Right ventricle myocardium superior (tissue), 1 donor: ENCODE results near the gene PFAS. TPM values are rescaled to one million over a fixed set of nuclear protein-coding genes. Genes with fewer than 3 reads are reported as not detected.

ENCODE experiments used
- ATAC-seq: fragments of 200-7000 bp; cut with Tn5 transposase; one replicate; pipeline ENCODE4 v1.9.1; 2020; ENCODE audit warnings: mild to moderate bottlenecking; ENCODE audit not compliant: poor library complexity
- DNase-seq: peaks from one replicate; pipeline ENCODE4 v3.0.0-alpha.2; 2020
- intact Hi-C: fragments of 100-400 bp; cut with DNase I; formaldehyde crosslinking; loops from one replicate; pipeline ENCODE4 v1.11.2; 2022
- total RNA-seq: library from RNA; stranded (reverse); fragmentation: NEBNext Ultra II Directional; extraction: Animal tissue kit (Norgen Biotek cat#: 25700); gene quantifications from one replicate; pipeline ENCODE4 v1.2.1, GENCODE V29; 2021
- donor health status: DM: no; HTN: yes; CAD: no; lungs with severe emphysema.

Gene PFAS
- total RNA-seq, 1 donor from 2014 or later, result 10.0 TPM

DNA sequence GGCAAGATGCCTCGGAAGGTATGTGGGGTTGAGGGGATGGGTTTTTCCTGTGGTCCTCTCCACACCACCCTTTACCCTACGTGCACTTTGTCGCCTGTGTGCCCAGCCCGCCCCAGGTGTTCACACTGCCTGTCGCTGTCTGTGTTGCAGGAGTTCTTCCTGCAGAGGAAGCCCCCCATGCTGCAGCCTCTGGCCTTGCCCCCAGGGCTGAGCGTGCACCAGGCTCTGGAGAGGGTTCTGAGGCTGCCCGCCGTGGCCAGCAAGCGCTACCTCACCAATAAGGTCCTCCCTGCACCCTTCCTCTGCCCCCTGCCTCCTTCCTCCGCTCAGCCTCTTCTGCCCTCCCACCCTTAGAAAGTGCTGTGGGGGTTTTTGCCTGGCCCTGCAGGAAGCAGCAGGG lies 15.2 kb downstream of the PFAS start:
- intact Hi-C loops, result no loop called here
- ATAC-seq, result no peak
- DNase-seq, result no peak

GRCh38 chr17:8264836-8265542 lies 15.9 kb downstream of the PFAS start:
- intact Hi-C loops, result no loop called here
- no peak for ATAC-seq

DNA sequence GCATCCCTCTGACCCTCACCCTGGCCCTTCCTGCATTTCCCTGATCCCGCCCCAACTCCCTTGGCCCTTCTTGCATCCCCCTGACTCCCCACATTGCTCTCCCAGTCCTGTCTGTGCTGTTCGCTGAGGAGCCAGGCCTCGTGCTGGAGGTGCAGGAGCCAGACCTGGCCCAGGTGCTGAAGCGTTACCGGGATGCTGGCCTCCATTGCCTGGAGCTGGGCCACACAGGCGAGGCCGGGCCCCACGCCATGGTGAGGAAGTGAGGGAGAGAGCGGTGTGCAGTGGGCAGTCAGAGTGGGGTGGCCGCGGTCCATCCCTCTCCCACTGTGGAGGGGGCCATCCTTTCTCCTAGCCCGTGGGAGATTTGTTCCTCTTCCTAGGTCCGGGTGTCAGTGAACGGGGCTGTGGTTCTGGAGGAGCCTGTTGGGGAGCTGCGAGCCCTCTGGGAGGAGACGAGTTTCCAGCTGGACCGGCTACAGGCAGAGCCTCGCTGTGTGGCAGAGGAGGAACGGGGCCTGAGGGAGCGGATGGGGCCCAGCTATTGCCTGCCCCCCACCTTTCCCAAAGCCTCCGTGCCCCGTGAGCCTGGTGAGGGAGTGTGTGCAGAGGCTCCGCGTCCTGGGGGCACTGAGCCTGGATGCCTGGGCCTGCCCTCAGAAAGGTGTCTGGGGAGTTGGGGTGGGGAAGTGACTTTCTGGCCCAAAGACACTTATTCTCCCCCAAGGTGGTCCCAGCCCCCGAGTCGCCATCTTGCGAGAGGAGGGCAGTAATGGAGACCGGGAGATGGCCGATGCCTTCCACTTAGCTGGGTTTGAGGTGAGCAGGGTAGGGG lies 17.8 kb downstream of the PFAS start:
- intact Hi-C loops, result no loop called here
- ATAC-seq (no peak), DNase-seq (no peak)

More at GRCh38 chr17:8264836-8265542, 15.9 kb downstream of the PFAS start:
- no peak for DNase-seq

GRCh38 chr17:8267480-8268147 lies 18.5 kb downstream of the PFAS start:
- DNase-seq (no peak), ATAC-seq (no peak)
- intact Hi-C loops, result no loop called here

DNA sequence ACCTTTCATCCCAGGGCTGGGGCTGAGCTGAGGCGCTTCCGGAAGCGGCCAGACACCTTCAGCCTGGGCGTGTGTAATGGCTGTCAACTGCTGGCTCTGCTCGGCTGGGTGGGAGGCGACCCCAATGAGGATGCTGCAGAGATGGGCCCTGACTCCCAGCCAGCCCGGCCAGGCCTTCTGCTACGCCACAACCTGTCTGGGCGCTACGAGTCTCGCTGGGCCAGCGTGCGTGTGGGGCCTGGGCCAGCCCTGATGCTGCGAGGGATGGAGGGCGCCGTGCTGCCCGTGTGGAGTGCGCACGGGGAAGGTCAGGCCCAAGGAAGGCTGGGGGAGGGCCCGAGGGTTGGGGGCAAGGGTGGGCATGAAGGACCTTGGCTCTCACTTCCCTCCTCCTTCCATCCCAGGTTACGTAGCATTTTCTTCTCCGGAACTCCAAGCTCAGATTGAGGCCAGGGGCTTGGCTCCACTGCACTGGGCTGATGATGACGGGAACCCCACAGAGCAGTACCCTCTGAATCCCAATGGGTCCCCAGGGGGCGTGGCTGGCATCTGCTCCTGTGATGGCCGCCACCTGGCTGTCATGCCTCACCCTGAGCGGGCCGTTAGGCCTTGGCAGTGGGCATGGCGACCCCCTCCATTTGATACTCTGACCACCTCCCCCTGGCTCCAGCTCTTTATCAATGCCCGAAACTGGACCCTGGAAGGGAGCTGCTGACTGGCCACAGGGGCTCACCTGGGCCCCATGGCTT lies 19.6 kb downstream of the PFAS start:
- DNase-seq, result no peak
- no peak for ATAC-seq
- intact Hi-C loops, result no loop called here

DNA sequence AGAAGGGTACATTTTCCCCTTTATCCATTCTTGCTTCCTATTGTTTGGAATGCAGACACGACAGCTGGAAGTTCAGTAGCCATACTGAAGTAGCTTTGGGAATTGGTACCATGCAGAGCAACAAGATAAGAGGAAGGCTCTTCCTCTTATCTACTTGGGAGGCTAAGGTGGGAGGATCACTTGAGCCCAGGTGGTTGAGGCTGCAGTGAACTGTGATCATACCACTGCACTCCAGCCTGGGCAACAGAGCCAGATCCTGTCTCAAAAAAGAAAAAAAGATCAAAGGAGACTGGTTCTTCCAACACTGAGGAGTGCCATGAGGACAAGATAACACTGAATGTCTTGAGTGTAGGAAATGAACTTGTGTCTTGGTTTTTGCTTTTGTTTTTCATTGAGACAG lies 23.3 kb downstream of the PFAS start:
- intact Hi-C loops, result no loop called here
- ATAC-seq (no peak), DNase-seq (no peak)

DNA sequence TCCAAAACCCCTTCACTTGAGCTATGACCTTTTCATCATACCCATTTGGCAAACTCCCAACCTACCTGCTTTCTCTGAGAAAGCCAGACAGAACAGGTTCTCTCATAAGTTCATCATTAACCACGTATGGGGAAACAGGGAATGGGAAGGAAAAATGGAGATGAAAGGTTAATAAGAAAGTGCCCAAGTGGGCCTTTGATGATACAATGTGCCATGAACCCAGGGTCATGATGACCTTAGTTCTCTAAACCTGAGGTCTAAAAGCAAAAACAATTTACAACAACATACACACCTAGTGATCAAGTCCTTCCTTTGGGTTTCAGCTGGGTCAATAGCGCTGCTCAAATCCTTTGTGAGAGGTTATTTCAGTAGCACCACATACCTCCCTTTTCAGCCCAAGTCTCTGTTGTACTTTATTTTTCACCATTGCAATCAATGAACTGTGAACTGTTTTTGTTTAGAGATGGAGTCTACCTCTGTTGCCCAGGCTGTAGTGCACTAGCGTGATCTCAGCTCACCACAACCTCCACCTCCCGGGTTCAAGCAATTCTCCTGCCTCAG lies 24.9 kb downstream of the PFAS start:
- ATAC-seq (no peak), DNase-seq (no peak)
- intact Hi-C loops, result no loop called here

GRCh38 chr17:8274816-8275215 lies 25.7 kb downstream of the PFAS start:
- intact Hi-C loops, result no loop called here
- ATAC-seq, result no peak
- DNase-seq, result no peak

DNA sequence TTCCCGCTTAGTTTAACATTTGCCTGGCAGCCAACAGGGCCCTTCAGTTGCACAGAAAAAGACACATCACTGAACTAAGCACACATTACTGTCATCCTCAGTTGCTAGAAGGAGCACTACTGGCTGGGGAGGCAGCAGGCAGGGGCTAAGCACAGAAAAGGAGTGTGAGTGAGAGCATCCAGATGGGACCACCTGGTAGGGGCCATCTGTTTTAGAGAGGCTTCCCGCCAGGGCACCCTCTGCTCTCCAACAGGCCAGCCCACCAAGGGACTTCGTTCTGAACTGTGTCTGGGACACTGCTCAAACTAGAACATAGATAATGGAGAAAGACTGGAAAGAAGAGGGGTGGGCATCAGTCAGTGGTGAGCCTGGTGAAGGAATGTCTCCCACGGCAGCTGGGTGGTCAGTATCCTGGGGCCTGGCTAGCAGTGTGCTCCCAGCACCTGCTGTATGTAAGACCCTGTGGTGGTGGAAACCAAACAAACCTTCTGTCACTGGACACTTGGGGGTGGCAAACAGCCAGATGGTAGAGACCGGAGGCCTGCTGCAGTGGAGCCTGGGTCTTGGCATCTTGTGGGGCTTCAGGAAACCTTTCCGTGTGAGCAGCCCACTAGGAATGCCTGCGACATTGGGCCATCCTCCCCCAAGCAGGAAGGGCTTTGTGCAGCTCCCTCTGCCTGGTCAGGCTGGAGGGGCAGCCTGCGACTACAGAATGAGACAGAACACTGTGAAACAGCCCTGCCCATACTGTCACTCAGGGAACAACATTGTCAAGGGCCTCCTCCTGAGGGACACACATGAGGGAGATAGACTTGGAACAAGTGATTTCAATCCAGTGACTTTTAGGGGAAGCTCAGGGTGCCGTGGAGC lies 26.6 kb downstream of the PFAS start:
- intact Hi-C loops, result no loop called here
- ATAC-seq (no peak), DNase-seq (no peak)

DNA sequence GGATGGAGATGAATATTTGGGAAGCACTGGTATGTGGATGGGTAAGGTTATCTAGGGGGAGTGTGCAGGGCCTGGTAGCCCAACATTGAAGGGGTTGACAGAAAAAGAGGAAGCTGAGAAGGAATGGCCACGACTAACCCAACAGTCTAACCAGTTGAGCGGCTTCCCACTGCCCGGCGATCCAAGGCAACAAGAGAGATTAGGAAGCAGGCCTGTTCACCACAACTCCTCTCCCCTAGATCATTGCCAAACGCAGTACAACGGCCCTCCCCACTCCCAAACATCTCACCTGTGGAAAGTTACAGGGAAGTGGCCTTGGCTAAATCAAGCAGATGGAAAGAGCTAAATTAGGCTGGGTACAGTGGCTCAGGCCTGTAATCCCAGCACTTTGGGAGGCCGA lies 28.2 kb downstream of the PFAS start:
- intact Hi-C loops, result no loop called here
- ATAC-seq, result no peak
- DNase-seq, result no peak

DNA sequence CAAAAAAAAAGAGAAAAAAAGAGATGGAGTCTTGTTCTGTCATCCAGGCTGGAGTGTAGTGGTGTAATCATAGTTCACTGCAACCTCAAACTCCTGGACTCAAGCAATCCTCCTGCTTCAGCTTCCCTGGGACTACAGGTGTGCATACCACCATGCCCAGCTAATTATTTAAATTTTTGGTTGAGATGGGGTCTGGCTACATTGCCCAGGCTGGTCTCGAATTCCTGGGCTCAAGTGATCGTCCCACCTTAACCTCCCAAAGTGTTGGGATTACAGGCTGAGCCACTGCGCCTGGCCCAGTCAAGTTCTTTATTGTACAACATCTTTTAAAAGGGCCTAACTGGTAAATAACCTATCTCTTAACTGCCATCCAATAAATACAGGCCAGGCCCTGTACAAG lies 33.3 kb downstream of the PFAS start:
- DNase-seq, result no peak

DNA sequence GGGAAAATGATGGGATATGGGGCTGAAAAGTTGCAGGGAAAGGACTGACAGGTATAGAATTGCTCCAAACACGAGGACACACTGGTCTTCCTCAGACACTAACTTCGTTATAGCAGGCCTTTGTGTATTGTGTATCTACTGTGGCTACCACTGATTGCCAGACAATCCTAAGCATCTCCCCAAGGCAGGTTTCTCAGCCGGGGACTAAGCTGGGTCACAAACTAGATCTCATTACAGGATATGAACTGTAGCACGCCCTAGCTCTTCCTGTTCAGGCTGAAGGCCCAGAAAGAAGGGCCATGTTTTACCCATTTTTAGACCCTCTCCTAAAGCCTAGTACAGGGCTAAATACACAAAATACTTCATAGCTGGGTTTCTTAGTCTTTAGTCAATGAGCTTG lies 34.3 kb downstream of the PFAS start:
- DNase-seq (no peak), ATAC-seq (no peak)
- intact Hi-C loops, result no loop called here

More for the DNA sequence above, 33.3 kb downstream of the PFAS start:
- ATAC-seq, result no peak
- intact Hi-C loops, result no loop called here

- no peak for DNase-seq
- no peak for ATAC-seq
- intact Hi-C loops, result no loop called here
These were observed 35.0 kb downstream of the PFAS start for GRCh38 chr17:8284126-8284525.

DNA sequence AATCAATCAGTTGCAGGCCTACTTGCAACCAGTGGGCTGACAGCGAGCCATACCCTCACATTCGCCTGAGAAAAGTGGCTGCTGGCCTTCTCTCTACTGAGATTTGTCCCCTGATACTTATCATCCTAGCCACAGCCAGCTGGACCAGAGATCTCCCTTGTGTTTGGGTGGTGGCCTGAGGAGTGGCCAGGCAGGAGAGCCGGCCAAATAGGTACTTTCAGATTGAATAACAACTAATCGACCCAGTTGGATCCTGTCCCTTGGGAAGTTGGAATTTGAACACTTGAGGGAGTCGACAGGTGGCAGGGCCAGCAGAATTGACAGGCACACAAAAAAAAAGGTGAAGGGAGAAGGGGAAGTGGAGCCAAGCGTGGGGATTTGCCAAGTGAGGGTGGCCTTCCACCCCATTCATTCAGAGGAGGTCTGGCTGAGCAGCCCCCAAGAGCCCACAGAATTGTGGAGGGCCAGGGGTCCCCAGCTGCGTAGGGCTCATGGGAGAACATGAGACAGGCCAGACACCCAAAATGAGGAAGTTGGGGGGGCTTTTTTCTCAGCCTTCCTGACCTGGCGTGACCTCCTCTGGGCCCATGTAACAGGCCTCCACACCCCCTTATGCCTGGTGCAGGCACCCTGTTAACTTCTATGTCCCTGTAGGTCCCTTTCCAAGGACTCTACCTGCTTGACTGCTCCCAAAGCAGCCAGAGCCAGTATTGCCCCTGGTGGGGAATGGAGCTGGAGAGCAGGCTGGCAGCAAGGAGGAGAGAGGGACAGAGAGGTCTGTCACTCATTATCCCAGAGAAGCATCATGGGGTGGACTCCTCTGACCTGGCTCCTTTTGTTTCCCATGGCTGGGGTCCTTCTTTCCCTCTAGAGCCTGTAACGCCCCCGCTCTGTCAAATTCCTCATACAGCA lies 36.4 kb downstream of the PFAS start:
- no peak for ATAC-seq
- intact Hi-C loops, result no loop called here

DNA sequence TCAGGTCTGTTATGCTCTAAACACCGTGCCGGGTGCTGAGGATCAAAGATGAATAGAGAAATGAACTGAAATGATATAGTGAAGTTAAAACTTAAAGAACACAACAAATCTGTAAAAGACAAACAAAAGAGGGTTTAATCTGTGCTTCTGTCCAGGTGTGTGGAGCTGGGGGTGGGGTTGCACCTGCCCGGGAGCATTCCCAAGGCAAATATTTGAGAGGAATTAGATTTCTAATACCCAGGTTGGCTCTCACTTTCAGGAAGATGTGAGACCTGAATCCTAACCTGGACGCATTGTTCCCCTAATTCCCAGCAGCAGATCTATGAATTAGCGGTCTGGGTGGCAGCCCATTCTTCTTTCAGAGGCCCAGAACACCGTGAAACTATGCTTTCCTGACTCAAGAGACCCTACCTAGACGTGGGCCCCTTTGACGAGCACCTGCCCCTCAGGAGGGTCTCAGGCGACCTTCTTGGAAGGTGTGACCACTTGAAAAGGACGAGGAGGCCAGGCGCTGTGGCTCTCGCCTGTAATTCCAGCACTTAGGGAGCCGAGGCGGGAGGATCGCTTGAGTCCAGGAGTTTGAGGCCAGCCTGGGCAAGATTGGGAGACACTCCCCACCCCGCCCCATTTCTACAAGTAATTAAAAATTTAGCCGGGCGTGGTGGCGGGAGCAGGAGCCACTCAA lies 38.7 kb downstream of the PFAS start:
- ATAC-seq (no peak), DNase-seq (no peak)
- intact Hi-C loops, result no loop called here

More for the DNA sequence above, 36.4 kb downstream of the PFAS start:
- no peak for DNase-seq

DNA sequence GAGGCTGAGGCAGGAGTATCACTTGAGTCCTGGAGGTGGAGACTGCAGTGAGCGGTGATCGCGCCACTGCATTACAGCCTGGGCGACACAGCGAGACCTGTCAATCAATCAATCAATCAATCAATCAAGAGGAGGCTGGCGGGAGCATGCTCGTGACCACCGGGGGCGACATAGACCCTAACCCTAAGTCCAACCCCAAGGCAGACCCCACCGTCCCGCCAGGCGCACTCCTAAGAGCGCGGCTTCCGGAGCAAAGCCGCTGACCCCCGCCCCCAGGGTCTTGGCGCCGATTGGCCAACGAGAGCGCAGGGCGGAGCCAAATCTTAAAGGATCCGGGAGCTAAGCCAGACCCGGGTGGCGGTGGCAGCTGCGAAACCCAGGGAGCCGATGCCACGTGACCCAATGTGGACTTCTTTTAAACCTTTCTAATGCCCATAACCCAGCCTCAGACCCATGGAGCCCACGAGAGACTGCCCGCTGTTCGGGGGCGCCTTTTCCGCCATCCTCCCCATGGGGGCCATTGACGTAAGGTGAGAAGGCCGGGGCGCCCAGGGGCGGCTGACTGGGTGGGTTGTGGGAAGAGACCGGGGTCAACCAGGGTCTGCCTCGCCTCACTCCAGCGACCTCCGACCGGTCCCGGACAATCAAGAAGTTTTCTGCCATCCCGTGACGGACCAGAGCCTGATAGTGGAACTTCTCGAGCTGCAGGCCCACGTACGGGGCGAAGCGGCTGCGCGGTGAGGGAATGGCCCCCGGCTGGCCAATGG lies 39.4 kb downstream of the PFAS start, which contains the start of gene RANGRF:
Gene RANGRF (plus strand): TSS at position 335 of the 767 bp plus-strand sequence. CDS start 119 bp downstream, at position 454.
- peak; percentile 97 for ATAC-seq
- intact Hi-C loops, result no loop called here
- peak; percentile 94 for DNase-seq
